HG02623 (cell line): ENCODE data around the gene IRS1.
A peak's percentile ranks its signal among the peaks of the same experiment; 100 is the strongest.

ENCODE experiments used
- ATAC-seq: cut with Tn5 transposase; IDR thresholded peaks from one replicate; pipeline ENCODE4 v1.9.1; 2021; ENCODE audit warnings: moderate library complexity; ENCODE audit not compliant: unreplicated experiment

The IRS1 gene

GRCh38 chr2:226791487-226792081 lies 8.0 kb downstream of the IRS1 start:
- peak; percentile 96 for ATAC-seq

- ATAC-seq = peak; percentile 46
These were observed 8.5 kb downstream of the IRS1 start for GRCh38 chr2:226791056-226791486.

GRCh38 chr2:226790431-226790830 lies 9.2 kb downstream of the IRS1 start:
- ATAC-seq = no peak

- no peak for ATAC-seq
These were observed 9.6 kb downstream of the IRS1 start for GRCh38 chr2:226790011-226790410.

GRCh38 chr2:226788881-226789490 lies 10.6 kb downstream of the IRS1 start:
- no peak for ATAC-seq

GRCh38 chr2:226788064-226788463 lies 11.6 kb downstream of the IRS1 start:
- ATAC-seq = no peak

- ATAC-seq = no peak
These were observed 15.7 kb downstream of the IRS1 start for GRCh38 chr2:226783885-226784284.

- no peak for ATAC-seq
These were observed 17.4 kb downstream of the IRS1 start for GRCh38 chr2:226782092-226782713.

GRCh38 chr2:226780431-226780830 lies 19.2 kb downstream of the IRS1 start:
- no peak for ATAC-seq

- ATAC-seq = no peak
These were observed 22.0 kb downstream of the IRS1 start for GRCh38 chr2:226777611-226778010.

- no peak for ATAC-seq
These were observed 23.5 kb downstream of the IRS1 start for GRCh38 chr2:226776104-226776503.

GRCh38 chr2:226775032-226775509 lies 24.5 kb downstream of the IRS1 start:
- no peak for ATAC-seq

- peak; percentile 20 for ATAC-seq
These were observed 26.3 kb downstream of the IRS1 start for GRCh38 chr2:226773291-226773690.

GRCh38 chr2:226772389-226773179 lies 27.0 kb downstream of the IRS1 start:
- ATAC-seq = peak; percentile 98

- ATAC-seq = no peak
These were observed 28.6 kb downstream of the IRS1 start for GRCh38 chr2:226771067-226771466.

- ATAC-seq = no peak
These were observed 32.4 kb downstream of the IRS1 start for GRCh38 chr2:226767056-226767813.

- ATAC-seq = no peak
These were observed 33.1 kb downstream of the IRS1 start for GRCh38 chr2:226766352-226767055.

- no peak for ATAC-seq
These were observed 36.3 kb downstream of the IRS1 start for GRCh38 chr2:226763320-226763719.

- no peak for ATAC-seq
These were observed 38.4 kb downstream of the IRS1 start for GRCh38 chr2:226761195-226761583.
